T47D (cell line): ENCODE data around the gene PIP5K1C.
A peak's percentile ranks its signal among the peaks of the same experiment; 100 is the strongest.

Source experiments
- DNase-seq, 2 experiments: peaks; one replicate each; pipeline versions ENCODE4 v3.0.0 to v3.0.0-alpha.2; 2011 to 2012; ENCODE audit warnings: low read depth in 1 of 2, low spot score in 1 of 2
- JUND ChIP-seq: IDR thresholded peaks from 2 replicates; pipeline ENCODE4 v1.6.1; 2012; ENCODE audit warnings: low read depth
- in situ Hi-C: cut with HindIII; loops from 2 replicates; pipeline ENCODE4 v1.10.0; 2016; ENCODE audit warnings: low sequenced_read_pairs, low pct_unique_long_range_greater_than_20kb

PIP5K1C gene

GRCh38 chr19:3733549-3734309 lies 33.5 kb upstream of the PIP5K1C start:
- in situ Hi-C loops, result no loop called here
- TF ChIP-seq JUND, result no peak
- DNase-seq, result no peak

GRCh38 chr19:3732108-3732507 lies 31.8 kb upstream of the PIP5K1C start:
- DNase-seq, result no peak
- in situ Hi-C loops, result no loop called here
- no peak for TF ChIP-seq JUND

GRCh38 chr19:3730457-3730958 lies 30.2 kb upstream of the PIP5K1C start:
- in situ Hi-C loops, result no loop called here
- no peak for DNase-seq
- no peak for TF ChIP-seq JUND

GRCh38 chr19:3725640-3726310 lies 25.5 kb upstream of the PIP5K1C start:
- no peak for TF ChIP-seq JUND

GRCh38 chr19:3725121-3725520 lies 24.9 kb upstream of the PIP5K1C start:
- TF ChIP-seq JUND, result no peak
- in situ Hi-C loops, result no loop called here
- DNase-seq, result no peak

More at GRCh38 chr19:3725640-3726310, 25.5 kb upstream of the PIP5K1C start:
- peak; percentile 30 to 90 for DNase-seq
- in situ Hi-C loops, result no loop called here

- no peak for TF ChIP-seq JUND
- DNase-seq, result no peak
- in situ Hi-C loops, result no loop called here
Observed at GRCh38 chr19:3723883-3724282, 23.6 kb upstream of the PIP5K1C start.

- TF ChIP-seq JUND, result no peak
- DNase-seq, result no peak
- in situ Hi-C loops, result no loop called here
Observed at GRCh38 chr19:3723110-3723488, 22.8 kb upstream of the PIP5K1C start.

- in situ Hi-C loops, result no loop called here
- peak; percentile 81 to 88 for DNase-seq
- no peak for TF ChIP-seq JUND
Observed at GRCh38 chr19:3722443-3723109, 22.3 kb upstream of the PIP5K1C start.

- in situ Hi-C loops, result no loop called here
- no peak for DNase-seq
- TF ChIP-seq JUND, result no peak
Observed at GRCh38 chr19:3721887-3722442, 21.7 kb upstream of the PIP5K1C start.

GRCh38 chr19:3721131-3721886 lies 21.0 kb upstream of the PIP5K1C start:
- TF ChIP-seq JUND, result peak; percentile 68
- peak; percentile 88 to 96 for DNase-seq
- in situ Hi-C loops, result no loop called here

- no peak for TF ChIP-seq JUND
- DNase-seq, result no peak
- in situ Hi-C loops, result no loop called here
Observed at GRCh38 chr19:3720349-3720917, 20.2 kb upstream of the PIP5K1C start.

GRCh38 chr19:3719868-3720267 lies 19.6 kb upstream of the PIP5K1C start:
- in situ Hi-C loops, result no loop called here
- DNase-seq, result no peak
- TF ChIP-seq JUND, result no peak
